Tibial nerve (tissue), 4 donors: Measurements from ENCODE around the gene CD83. TPM values are rescaled to one million over a fixed set of nuclear protein-coding genes. Genes with fewer than 3 reads are reported as not detected.

ENCODE experiments used
- DNase-seq, 2 donors: peaks; one replicate each; pipeline ENCODE4 v3.0.0-alpha.2; 2019; ENCODE audit warnings: low spot score in 2 of 2
- H3K27ac ChIP-seq, 4 donors: fragments of 200-600 bp; sonication (generic) in 3 of 4; one replicate each; pipeline ENCODE4 v1.5.1; 2017 to 2019; ENCODE audit warnings: mild to moderate bottlenecking in 1 of 4
- H3K27me3 ChIP-seq, 2 donors: fragments of 200-600 bp; sonication (generic) in 1 of 2; one replicate each; pipeline versions ENCODE4 v1.5.1 to v1.6.0; 2017 to 2019
- H3K36me3 ChIP-seq, 3 donors: fragments of 200-600 bp; sonication (generic); one replicate each; pipeline ENCODE4 v1.5.1; 2018 to 2019
- H3K4me1 ChIP-seq, 4 donors: fragments of 200-600 bp; sonication (generic) in 3 of 4; one replicate each; pipeline ENCODE4 v1.5.1; 2017 to 2019
- H3K4me3 ChIP-seq, 4 donors: fragments of 200-600 bp; sonication (generic) in 3 of 4; one replicate each; pipeline ENCODE4 v1.5.1; 2017 to 2019; ENCODE audit warnings: mild to moderate bottlenecking in 1 of 4, moderate library complexity in 1 of 4
- H3K9me3 ChIP-seq, 4 donors: fragments of 200-600 bp; sonication (generic) in 3 of 4; one replicate each; pipeline ENCODE4 v1.5.1; 2017 to 2019
- CTCF ChIP-seq, 5 experiments: fragments of 200-600 bp in 3 of 5; fragments of 450-650 bp in 2 of 5; sonication (generic) in 3 of 5; IDR thresholded peaks; one replicate each; pipeline ENCODE4 v1.5.1; 2016 to 2019; ENCODE audit warnings: antibody characterized with exemption in 5 of 5, mild to moderate bottlenecking in 3 of 5, moderate library complexity in 2 of 5
- EP300 ChIP-seq, 2 donors: sonication (generic); formaldehyde crosslinking; IDR thresholded peaks; one replicate each; pipeline ENCODE4 v1.6.1; 2017; ENCODE audit warnings: antibody characterized with exemption in 2 of 2, mild to moderate bottlenecking in 1 of 2
- POLR2A ChIP-seq, 2 donors: fragments of 450-650 bp; IDR thresholded peaks; one replicate each; pipeline ENCODE4 v1.6.1; 2017; ENCODE audit warnings: antibody characterized with exemption in 2 of 2, mild to moderate bottlenecking in 2 of 2, moderate library complexity in 2 of 2
- WGBS, 2 donors: methylation state at CpG; one replicate each; pipeline ENCODE4 v1.1.5; 2018; 5-methylcytosine and 5-hydroxymethylcytosine counted together
- total RNA-seq, 4 donors: library from RNA; depleted of rRNA; stranded (reverse); fragments of >200 nt; gene quantifications; one replicate each; pipeline ENCODE4 v1.1.0, GENCODE V29; 2016

CD83 gene
- total RNA-seq, 4 donors from 2014 or later = 2.1 to 5.3 (median 3.7) TPM

- 87 to 100% methylated on average over 4 of the region's 4 CpGs for WGBS, 2 donors
- Histone ChIP-seq H3K27ac (no peak overlapping the region), H3K4me1 (peaks cover 0 to 16% (median 4%) of the 10 kb centered on the region in 4 donors), H3K36me3 (peaks cover 0 to 34% (median 0%) of the 10 kb centered on the region in 3 donors), H3K9me3 (no peaks in the 10 kb centered on the region), H3K4me3 (no peak overlapping the region), H3K27me3 (no peaks in the 10 kb centered on the region)
- DNase-seq = no peak
- TF ChIP-seq CTCF (IDR thresholded peaks at IDR 0.05) (no peak), POLR2A (IDR thresholded peaks at IDR 0.05) (no peak), EP300 (IDR thresholded peaks at IDR 0.05) (no peak)
These were observed 15.3 kb downstream of the CD83 start for GRCh38 chr6:14132921-14133275.

GRCh38 chr6:14134211-14134910, 16.8 kb downstream of the CD83 start:
- no peaks in the 10 kb centered on the region for H3K9me3 ChIP-seq
- no peaks in the 10 kb centered on the region for H3K27me3 ChIP-seq
- no peak for DNase-seq
- H3K27ac ChIP-seq = no peak overlapping the region
- TF ChIP-seq EP300 (IDR thresholded peaks at IDR 0.05) (no peak), CTCF (IDR thresholded peaks at IDR 0.05) (no peak), POLR2A (IDR thresholded peaks at IDR 0.05) (no peak)
- H3K36me3 ChIP-seq = peaks cover 0 to 34% (median 0%) of the 10 kb centered on the region in 3 donors
- H3K4me1 ChIP-seq = peaks cover 0 to 5% (median 2%) of the 10 kb centered on the region in 4 donors
- WGBS, 2 donors = 97% methylated on average over 4 of the region's 4 CpGs
- H3K4me3 ChIP-seq = no peak overlapping the region

- Histone ChIP-seq H3K4me3 (no peak overlapping the region), H3K9me3 (no peaks in the 10 kb centered on the region), H3K36me3 (peaks cover 0 to 34% (median 0%) of the 10 kb centered on the region in 3 donors), H3K27me3 (no peaks in the 10 kb centered on the region), H3K27ac (no peak overlapping the region), H3K4me1 (peaks cover 0 to 5% (median under 1%) of the 10 kb centered on the region in 4 donors)
- TF ChIP-seq EP300 (IDR thresholded peaks at IDR 0.05) (no peak), POLR2A (IDR thresholded peaks at IDR 0.05) (no peak), CTCF (IDR thresholded peaks at IDR 0.05) (no peak)
- DNase-seq = no peak
- 86 to 87% methylated on average over 9 of the region's 9 CpGs for WGBS, 2 donors
These were observed 18.4 kb downstream of the CD83 start for GRCh38 chr6:14135893-14136539.

GRCh38 chr6:14138701-14139215, 21.2 kb downstream of the CD83 start:
- 92 to 95% methylated on average over 9 of the region's 9 CpGs for WGBS, 2 donors
- peaks cover 0 to 18% (median 4%) of the 10 kb centered on the region in 4 donors for H3K4me1 ChIP-seq
- TF ChIP-seq POLR2A (IDR thresholded peaks at IDR 0.05) (no peak), CTCF (IDR thresholded peaks at IDR 0.05) (no peak), EP300 (IDR thresholded peaks at IDR 0.05) (no peak)
- H3K4me3 ChIP-seq = no peak overlapping the region
- no peak for DNase-seq
- H3K27ac ChIP-seq = no peak overlapping the region
- no peaks in the 10 kb centered on the region for H3K9me3 ChIP-seq
- no peaks in the 10 kb centered on the region for H3K27me3 ChIP-seq
- peaks cover 0 to 22% (median 0%) of the 10 kb centered on the region in 3 donors for H3K36me3 ChIP-seq
